GM12865 (cell line): ENCODE measurements around the gene TIAM1.
A peak's percentile ranks its signal among the peaks of the same experiment; 100 is the strongest.

Experiments
- DNase-seq: peaks from one replicate; pipeline ENCODE4 v3.0.0; 2010; ENCODE audit warnings: low read depth
- H3K4me3 ChIP-seq: 2 replicates; pipeline ENCODE4 v1.5.1; 2011; ENCODE audit warnings: mild to moderate bottlenecking, low read depth, low read length, control low read depth
- CTCF ChIP-seq: IDR thresholded peaks from 2 replicates; pipeline ENCODE4 v1.5.1; 2011; ENCODE audit warnings: low read length, control low read depth, low read depth, inconsistent platforms; ENCODE audit not compliant: insufficient read depth; ENCODE audit errors: missing control alignments

TIAM1 gene

GRCh38 chr21:31205412-31205811 is 138.6 kb downstream of the TIAM1 start:
- DNase-seq, result no peak
- no peak for TF ChIP-seq CTCF
- H3K4me3 ChIP-seq, result no peak overlapping the region

- no peak for DNase-seq
- no peak overlapping the region for H3K4me3 ChIP-seq
- TF ChIP-seq CTCF, result no peak
These were observed 139.3 kb downstream of the TIAM1 start for GRCh38 chr21:31204801-31205200.

GRCh38 chr21:31203431-31204054 is 140.5 kb downstream of the TIAM1 start:
- no peak for TF ChIP-seq CTCF
- no peak overlapping the region for H3K4me3 ChIP-seq
- DNase-seq, result no peak

- H3K4me3 ChIP-seq, result no peak overlapping the region
- no peak for TF ChIP-seq CTCF
- DNase-seq, result peak; percentile 18
These were observed 142.5 kb downstream of the TIAM1 start for GRCh38 chr21:31201548-31201947.

- no peak for TF ChIP-seq CTCF
- no peak for DNase-seq
- no peak overlapping the region for H3K4me3 ChIP-seq
These were observed 142.9 kb downstream of the TIAM1 start for GRCh38 chr21:31201144-31201543.

GRCh38 chr21:31198575-31198974 is 145.5 kb downstream of the TIAM1 start:
- TF ChIP-seq CTCF, result peak; percentile 29
- peak; percentile 42 for DNase-seq
- no peak overlapping the region for H3K4me3 ChIP-seq

GRCh38 chr21:31196724-31197123 is 147.3 kb downstream of the TIAM1 start:
- no peak for DNase-seq
- no peak for TF ChIP-seq CTCF
- H3K4me3 ChIP-seq, result no peak overlapping the region
